Body of pancreas (tissue), 4 donors: ENCODE measurements around the gene RBM33. TPM values are rescaled to one million over a fixed set of nuclear protein-coding genes. Genes with fewer than 3 reads are reported as not detected.

Experiments used
- ATAC-seq: fragments of 150-250 bp; one replicate; pipeline ENCODE4 v1.9.1; 2016
- DNase-seq, 4 donors: peaks; one replicate each; pipeline ENCODE4 v3.0.0-alpha.2; 2019
- H3K27ac ChIP-seq, 4 donors: fragments of 200-600 bp; sonication (generic); 1 replicate in 3 of 4; 2 replicates in 1 of 4; pipeline versions ENCODE4 v1.5.1 to v1.6.1; 2016 to 2019; ENCODE audit warnings: mild to moderate bottlenecking in 1 of 4, mixed read lengths in 1 of 4, moderate library complexity in 1 of 4
- H3K27me3 ChIP-seq, 2 donors: fragments of 200-600 bp; sonication (generic); one replicate each; pipeline ENCODE4 v1.6.0; 2016; ENCODE audit warnings: mild to moderate bottlenecking in 1 of 2
- H3K36me3 ChIP-seq, 2 donors: fragments of 200-600 bp; sonication (generic); replicated peaks in 1 of 2; 2 replicates each; pipeline ENCODE4 v1.5.1; 2016; ENCODE audit warnings: low read depth in 2 of 2; ENCODE audit not compliant: insufficient read depth in 1 of 2
- H3K4me1 ChIP-seq: fragments of 200-600 bp; sonication (generic); one replicate; pipeline ENCODE4 v1.6.0; 2016
- H3K4me3 ChIP-seq, 2 donors: fragments of 200-600 bp; sonication (generic); 1 replicate in 1 of 2; 2 replicates in 1 of 2; pipeline ENCODE4 v1.5.1; 2016 to 2019
- H3K9me3 ChIP-seq, 3 donors: fragments of 200-600 bp; sonication (generic); 1 replicate in 2 of 3; 2 replicates in 1 of 3; pipeline ENCODE4 v1.5.1; 2016
- CTCF ChIP-seq, 7 experiments: fragments of 450-650 bp in 4 of 7; fragments of 200-600 bp in 3 of 7; sonication (generic) in 3 of 7; IDR thresholded peaks; one replicate each; pipeline ENCODE4 v1.5.1; 2016 to 2019; ENCODE audit warnings: antibody characterized with exemption in 7 of 7
- POLR2A ChIP-seq, 3 donors: fragments of 450-650 bp; IDR thresholded peaks; one replicate each; pipeline ENCODE4 v1.6.1; 2016; ENCODE audit warnings: antibody characterized with exemption in 3 of 3, mild to moderate bottlenecking in 2 of 3
- WGBS, 2 donors: methylation state at CpG; one replicate each; pipeline ENCODE4 v1.1.5; 2017; 5-methylcytosine and 5-hydroxymethylcytosine counted together
- intact Hi-C: fragments of 100-400 bp; cut with DNase I; formaldehyde crosslinking; loops from one replicate; pipeline ENCODE4 v1.15.1; 2023
- total RNA-seq, 2 donors: library from RNA; depleted of rRNA; stranded (reverse); fragments of >200 nt; gene quantifications; one replicate each; pipeline ENCODE4 v1.1.0, GENCODE V29; 2016

Gene RBM33
- total RNA-seq, 2 donors from 2014 or later, result 30.6 to 78.4 TPM

DNA sequence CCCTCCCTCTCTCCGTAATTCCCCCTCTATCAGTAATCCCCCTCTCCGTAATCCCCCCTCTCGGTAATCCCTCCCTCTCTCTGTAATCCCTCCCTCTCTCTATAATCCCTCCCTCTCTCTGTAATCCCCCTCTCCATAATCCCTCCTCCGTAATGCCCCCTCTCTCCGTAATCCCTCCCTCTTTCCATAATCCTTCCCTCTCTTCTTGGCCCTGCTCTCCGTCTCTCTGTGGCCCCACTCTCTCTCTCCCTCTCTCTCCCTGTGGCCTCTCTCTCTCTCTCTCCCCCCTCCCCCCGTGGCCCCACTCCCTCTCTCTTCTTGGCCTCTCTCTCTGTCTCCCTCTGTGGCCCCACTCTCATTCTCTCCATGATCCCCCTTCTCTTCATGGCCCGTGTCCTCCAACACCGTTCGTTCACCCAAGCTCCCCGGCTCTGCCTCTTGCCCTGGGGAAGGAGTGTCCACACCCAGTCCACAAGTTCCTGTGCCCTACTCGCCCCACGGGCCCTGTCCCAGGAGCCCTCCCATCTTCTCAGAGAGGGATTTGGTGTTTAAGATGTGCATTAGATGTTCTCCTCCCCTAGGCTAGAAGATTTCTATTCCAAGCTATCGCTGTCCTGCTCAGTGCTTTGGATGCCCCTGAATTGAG lies 148.0 kb downstream of the RBM33 start:
- no peak for DNase-seq
- no peaks in the 10 kb centered on the region for H3K9me3 ChIP-seq
- intact Hi-C loops, result no loop called here
- H3K27ac ChIP-seq, result no peak overlapping the region
- TF ChIP-seq POLR2A (IDR thresholded peaks at IDR 0.05), result no peak
- H3K4me1 ChIP-seq, result peaks cover 8% of the 10 kb centered on the region
- H3K36me3 ChIP-seq, result no peaks in the 10 kb centered on the region
- peaks cover 0 to 3% of the 10 kb centered on the region in 2 donors for H3K27me3 ChIP-seq
- no peak for ATAC-seq
- no peak overlapping the region for H3K4me3 ChIP-seq
- 83 to 85% methylated on average over 14 of the region's 14 CpGs for WGBS, 2 donors

DNA sequence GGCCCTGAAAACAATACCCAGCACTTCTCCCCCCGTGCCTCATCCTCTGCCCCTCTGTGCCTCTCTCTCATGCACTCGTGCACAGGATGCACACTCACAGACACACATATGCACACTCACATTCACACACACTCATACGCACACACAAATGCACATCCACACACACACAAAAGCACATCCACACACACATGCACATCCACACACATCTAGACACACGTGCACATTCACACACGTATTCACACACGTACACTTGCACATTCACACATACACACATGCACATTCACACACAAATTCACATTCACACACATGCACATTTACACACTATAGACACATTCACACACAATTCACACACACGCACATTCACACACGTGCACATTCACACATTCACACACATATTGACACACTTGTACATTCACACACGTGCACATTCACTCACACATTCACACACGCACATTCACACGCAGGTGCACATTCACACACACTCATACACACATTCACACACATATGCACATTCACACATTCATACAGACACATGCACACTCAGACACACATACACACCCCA lies 148.6 kb downstream of the RBM33 start:
- TF ChIP-seq CTCF (IDR thresholded peaks at IDR 0.05), result no peak
- TF ChIP-seq POLR2A (IDR thresholded peaks at IDR 0.05), result no peak
- DNase-seq (no peak), ATAC-seq (no peak)

GRCh38 chr7:155793720-155794119 lies 149.3 kb downstream of the RBM33 start:
- no peaks in the 10 kb centered on the region for H3K9me3 ChIP-seq
- DNase-seq, result no peak
- H3K36me3 ChIP-seq, result no peaks in the 10 kb centered on the region
- no peak overlapping the region for H3K27ac ChIP-seq
- WGBS, 2 donors, result 73 to 85% methylated on average over 1 to 4 of the region's 4 CpGs
- intact Hi-C loops, result no loop called here
- peaks cover 8% of the 10 kb centered on the region for H3K4me1 ChIP-seq
- H3K4me3 ChIP-seq, result no peak overlapping the region
- no peak for TF ChIP-seq CTCF (IDR thresholded peaks at IDR 0.05)
- TF ChIP-seq POLR2A (IDR thresholded peaks at IDR 0.05), result no peak
- peaks cover 0 to 3% of the 10 kb centered on the region in 2 donors for H3K27me3 ChIP-seq
- no peak for ATAC-seq

More for the DNA sequence above, 148.6 kb downstream of the RBM33 start:
- Histone ChIP-seq H3K4me1 (peaks cover 8% of the 10 kb centered on the region), H3K9me3 (no peaks in the 10 kb centered on the region), H3K36me3 (no peaks in the 10 kb centered on the region), H3K27ac (no peak overlapping the region), H3K4me3 (no peak overlapping the region), H3K27me3 (peaks cover 0 to 3% of the 10 kb centered on the region in 2 donors)
- intact Hi-C loops, result no loop called here
- 73 to 75% methylated on average over 11 of the region's 11 CpGs for WGBS, 2 donors

DNA sequence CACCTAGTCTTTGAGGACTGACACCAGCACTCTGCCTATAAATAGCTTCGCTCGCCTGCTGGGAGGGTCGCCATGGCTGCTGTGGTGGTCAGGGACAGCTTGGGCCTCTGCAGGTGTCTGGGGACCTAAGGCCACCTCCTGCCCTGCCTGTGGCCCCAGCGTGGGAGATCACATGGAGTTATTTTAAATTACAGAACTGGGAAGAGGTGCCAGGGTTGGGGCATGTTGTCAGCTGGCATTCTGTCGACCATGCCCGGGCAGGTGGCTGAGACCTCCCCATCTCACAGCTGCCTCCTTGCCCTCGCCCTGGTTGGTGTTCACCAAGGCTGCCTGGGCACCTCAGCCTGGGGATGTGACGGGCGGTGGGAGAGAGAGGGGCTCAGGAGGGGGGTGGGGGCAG lies 149.7 kb downstream of the RBM33 start:
- intact Hi-C loops, result no loop called here
- peaks cover 0 to 3% of the 10 kb centered on the region in 2 donors for H3K27me3 ChIP-seq
- 69 to 85% methylated on average over 9 of the region's 9 CpGs for WGBS, 2 donors
- DNase-seq (no peak), ATAC-seq (no peak)
- H3K27ac ChIP-seq, result no peak overlapping the region
- no peaks in the 10 kb centered on the region for H3K9me3 ChIP-seq
- no peaks in the 10 kb centered on the region for H3K36me3 ChIP-seq
- no peak for TF ChIP-seq CTCF (IDR thresholded peaks at IDR 0.05)
- TF ChIP-seq POLR2A (IDR thresholded peaks at IDR 0.05), result no peak
- peaks cover 8% of the 10 kb centered on the region for H3K4me1 ChIP-seq
- H3K4me3 ChIP-seq, result no peak overlapping the region

GRCh38 chr7:155795401-155795800 lies 150.9 kb downstream of the RBM33 start:
- TF ChIP-seq POLR2A (IDR thresholded peaks at IDR 0.05) (no peak), CTCF (IDR thresholded peaks at IDR 0.05) (no peak)
- Histone ChIP-seq H3K36me3 (no peaks in the 10 kb centered on the region), H3K27ac (no peak overlapping the region), H3K9me3 (no peaks in the 10 kb centered on the region), H3K4me1 (peaks cover 8% of the 10 kb centered on the region), H3K27me3 (peaks cover 0 to 3% of the 10 kb centered on the region in 2 donors), H3K4me3 (no peak overlapping the region)
- WGBS, 2 donors, result 64 to 79% methylated on average over 5 to 7 of the region's 7 CpGs
- DNase-seq, result no peak
- intact Hi-C loops, result loop anchor here (5.0 kb wide), 1 partner anchor 677 kb away; no protein-coding TSS in a partner anchor
- no peak for ATAC-seq
